GM19463 (cell line): ENCODE data around the gene NR4A1.
"Not testable (repeated sequence)": the region's sequence is repeated elsewhere in the genome, so short reads cannot be mapped to it uniquely, and the experiment has no call there.

Source experiments
- ATAC-seq: cut with Tn5 transposase; IDR thresholded peaks from one replicate; pipeline ENCODE4 v1.9.1; 2021; ENCODE audit warnings: mild to moderate bottlenecking, moderate library complexity; ENCODE audit not compliant: unreplicated experiment

The NR4A1 gene

DNA sequence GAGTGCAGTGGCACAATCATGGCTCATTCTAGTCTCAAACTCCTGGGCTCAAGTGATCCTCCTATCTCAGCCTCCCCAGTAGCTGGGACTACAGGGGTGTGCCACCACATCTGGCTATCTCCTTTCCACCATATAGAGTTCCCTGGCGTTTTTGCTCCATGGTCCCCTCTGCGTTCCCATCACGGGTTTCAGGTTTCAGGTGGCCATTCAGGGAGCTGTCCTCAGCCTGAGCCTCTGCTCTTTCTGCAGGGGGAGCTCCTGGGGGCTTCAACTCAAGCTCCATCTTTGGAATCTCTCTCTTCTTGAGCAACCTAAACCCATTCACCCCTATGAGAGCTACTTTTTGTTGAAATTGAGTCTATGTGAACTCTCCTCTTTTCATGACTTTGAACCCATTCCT, 39.8 kb downstream of the NR4A1 start:
- ATAC-seq, result no peak

- ATAC-seq, result no peak
Observed at GRCh38 chr12:52091869-52092268, 40.6 kb downstream of the NR4A1 start.

GRCh38 chr12:52093346-52093745, 42.1 kb downstream of the NR4A1 start:
- ATAC-seq, result no peak

GRCh38 chr12:52096332-52097044, 45.2 kb downstream of the NR4A1 start:
- no peak for ATAC-seq

DNA sequence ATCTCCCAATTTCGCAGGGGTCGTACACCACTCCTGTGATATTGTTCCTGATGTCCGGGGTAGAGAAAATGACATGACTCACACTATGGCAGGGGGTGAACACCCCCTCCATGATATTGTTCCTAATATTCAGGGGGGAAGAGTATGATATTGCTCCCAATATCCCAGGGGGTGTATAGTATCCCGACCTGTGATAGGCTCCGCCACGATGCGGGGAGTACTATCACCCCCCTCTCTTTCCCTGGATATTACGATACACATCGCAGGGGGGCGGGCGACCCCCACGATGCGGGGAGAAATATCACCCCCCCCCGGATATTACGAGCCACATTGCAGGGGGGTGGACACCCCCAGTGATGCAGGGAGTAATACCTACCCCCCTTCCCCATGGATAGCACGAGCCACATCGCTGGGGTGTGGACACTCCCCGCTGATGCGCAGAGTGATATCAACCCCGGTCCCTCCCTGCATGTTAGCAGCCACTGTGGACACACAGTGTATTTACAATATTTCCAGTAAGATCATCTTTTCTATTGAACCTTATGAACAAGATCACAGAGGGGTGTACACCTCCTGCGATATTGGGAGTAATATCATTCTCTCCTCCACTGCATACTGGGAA, 45.9 kb downstream of the NR4A1 start:
- no peak for ATAC-seq

- not testable (repeated sequence) for ATAC-seq
Observed at GRCh38 chr12:52104431-52105089, 53.3 kb downstream of the NR4A1 start.
